H1 (cell line): ENCODE measurements around the gene CUEDC2. TPM values are rescaled to one million over a fixed set of nuclear protein-coding genes. Genes with fewer than 3 reads are reported as not detected.

Experiments used
- CTCF ChIA-PET: fragments of 300-600 bp; sonication (Branson Sonifier 250); formaldehyde crosslinking; loops from one replicate; lab custom pipeline; 2021; ENCODE audit not compliant: partially characterized antibody; lab: Charles Lee
- POLR2A ChIA-PET: fragments of 300-600 bp; sonication (Branson Sonifier 250); formaldehyde crosslinking; loops from one replicate; lab custom pipeline; 2021; ENCODE audit warnings: inconsistent platforms; ENCODE audit not compliant: partially characterized antibody; lab: Charles Lee
- DNase-seq, 2 experiments: peaks; one replicate each; pipeline versions ENCODE4 v3.0.0 to v3.0.0-alpha.2; 2010 to 2022; ENCODE audit warnings: low spot score in 2 of 2, low read depth in 1 of 2, mixed read lengths in 1 of 2
- FAIRE-seq: peaks from 2 replicates; lab custom pipeline; 2011; peaks lifted over from hg19 to GRCh38; lab: Jason Lieb, UNC
- H2AFZ ChIP-seq: 2 replicates; pipeline ENCODE4 v1.8.1; 2012; ENCODE audit warnings: low read length, inconsistent platforms
- H2AK5ac ChIP-seq: 2 replicates; pipeline ENCODE4 v1.6.1; 2013; ENCODE audit warnings: low read depth, low read length
- H2BK120ac ChIP-seq: replicated peaks from 2 replicates; pipeline ENCODE3; 2013; ENCODE audit warnings: low read depth, low read length, inconsistent platforms
- H2BK12ac ChIP-seq: 2 replicates; pipeline ENCODE4 v1.6.1; 2013; ENCODE audit warnings: low read depth, low read length
- H2BK15ac ChIP-seq: 2 replicates; pipeline ENCODE4 v1.6.1; 2013; ENCODE audit warnings: low read length
- H2BK20ac ChIP-seq: 2 replicates; pipeline ENCODE4 v1.6.1; 2013; ENCODE audit warnings: low read length
- H2BK5ac ChIP-seq: 2 replicates; pipeline ENCODE4 v1.6.1; 2013; ENCODE audit warnings: low read depth, low read length
- H3K14ac ChIP-seq: 2 replicates; pipeline ENCODE4 v1.6.1; 2013; ENCODE audit warnings: inconsistent platforms; ENCODE audit not compliant: insufficient read length
- H3K18ac ChIP-seq: 2 replicates; pipeline ENCODE4 v1.6.1; 2013; ENCODE audit warnings: low read length; ENCODE audit errors: extremely low read depth
- H3K23ac ChIP-seq: 2 replicates; pipeline ENCODE4 v1.6.1; 2013; ENCODE audit warnings: inconsistent platforms; ENCODE audit not compliant: insufficient read length
- H3K23me2 ChIP-seq: 2 replicates; pipeline ENCODE4 v1.6.1; 2013; ENCODE audit warnings: low read depth, low read length
- H3K27ac ChIP-seq: 2 replicates; pipeline ENCODE4 v1.6.1; 2011; ENCODE audit warnings: low read depth, low read length, inconsistent platforms
- H3K27me3 ChIP-seq, 4 experiments: replicated peaks in 1 of 4; 1 replicate in 1 of 4; 2 replicates in 3 of 4; pipeline versions ENCODE4 v1.6.1 to v1.8.1; 2011 to 2013; ENCODE audit warnings: low read length in 3 of 4, mild to moderate bottlenecking in 3 of 4, inconsistent platforms in 2 of 4, mixed read lengths in 2 of 4, moderate library complexity in 1 of 4; ENCODE audit not compliant: control insufficient read depth in 3 of 4, insufficient read depth in 3 of 4; ENCODE audit errors: extremely low read depth in 1 of 4
- H3K36me3 ChIP-seq, 4 experiments: 2 replicates each; pipeline versions ENCODE4 v1.6.1 to v1.8.1; 2011 to 2013; ENCODE audit warnings: mild to moderate bottlenecking in 4 of 4, low read length in 3 of 4, moderate library complexity in 2 of 4, control low read depth in 1 of 4, inconsistent platforms in 1 of 4; ENCODE audit not compliant: insufficient read depth in 4 of 4, control insufficient read depth in 2 of 4
- H3K4ac ChIP-seq: replicated peaks from 2 replicates; pipeline ENCODE3; 2013; ENCODE audit warnings: low read length, low read depth, mixed read lengths, inconsistent platforms; ENCODE audit not compliant: insufficient read length
- H3K4me1 ChIP-seq, 4 experiments: replicated peaks in 1 of 4; 1 replicate in 1 of 4; 2 replicates in 3 of 4; pipeline versions ENCODE4 v1.6.1 to v1.8.1; 2011 to 2013; ENCODE audit warnings: low read length in 3 of 4, inconsistent platforms in 2 of 4, mixed read lengths in 1 of 4; ENCODE audit not compliant: insufficient read depth in 4 of 4, control insufficient read depth in 3 of 4
- H3K4me2 ChIP-seq, 2 experiments: 2 replicates each; pipeline versions ENCODE4 v1.6.1 to v1.8.1; 2011 to 2013; ENCODE audit warnings: low read depth in 2 of 2, low read length in 2 of 2, control low read depth in 1 of 2, inconsistent platforms in 1 of 2, mild to moderate bottlenecking in 1 of 2; ENCODE audit not compliant: insufficient read depth in 1 of 2
- H3K4me3 ChIP-seq, 4 experiments: fragments of 200-600, 300-600 bp in 1 of 4; sonication (generic), shearing (Covaris generic), sonication (Bioruptor Twin) in 1 of 4; 2 replicates each; pipeline versions ENCODE4 v1.5.1 to v1.8.1; 2011 to 2016; ENCODE audit warnings: low read length in 4 of 4, low read depth in 3 of 4, control low read depth in 2 of 4, inconsistent platforms in 2 of 4, mild to moderate bottlenecking in 2 of 4, mixed read lengths in 1 of 4, moderate library complexity in 1 of 4; ENCODE audit not compliant: insufficient read depth in 2 of 4; ENCODE audit errors: extremely low read depth in 1 of 4
- H3K56ac ChIP-seq: replicated peaks from 2 replicates; pipeline ENCODE3; 2013; ENCODE audit warnings: low read depth, mild to moderate bottlenecking, mixed read lengths, low read length, inconsistent platforms; ENCODE audit not compliant: insufficient read length
- H3K79me1 ChIP-seq: 2 replicates; pipeline ENCODE4 v1.6.1; 2013; ENCODE audit warnings: low read depth, low read length, control low read depth
- H3K79me2 ChIP-seq, 2 experiments: 2 replicates each; pipeline versions ENCODE4 v1.6.1 to v1.8.1; 2012 to 2013; ENCODE audit warnings: low read length in 2 of 2, mild to moderate bottlenecking in 2 of 2, inconsistent platforms in 1 of 2; ENCODE audit not compliant: insufficient read depth in 2 of 2, control insufficient read depth in 1 of 2
- H3K9ac ChIP-seq, 4 experiments: replicated peaks in 1 of 4; 1 replicate in 1 of 4; 2 replicates in 3 of 4; pipeline versions ENCODE4 v1.6.1 to v1.8.1; 2011 to 2013; ENCODE audit warnings: low read depth in 3 of 4, low read length in 3 of 4, control low read depth in 2 of 4, mild to moderate bottlenecking in 2 of 4, moderate library complexity in 2 of 4, inconsistent platforms in 1 of 4; ENCODE audit errors: extremely low read depth in 1 of 4
- H3K9me3 ChIP-seq, 2 experiments: 2 replicates each; pipeline versions ENCODE4 v1.6.1 to v1.8.1; 2012 to 2013; ENCODE audit warnings: mild to moderate bottlenecking in 2 of 2, moderate library complexity in 2 of 2, control low read depth in 1 of 2, inconsistent platforms in 1 of 2, low read depth in 1 of 2, low read length in 1 of 2, mixed read lengths in 1 of 2; ENCODE audit not compliant: insufficient read depth in 2 of 2
- H4K20me1 ChIP-seq, 2 experiments: replicated peaks in 1 of 2; 2 replicates each; pipeline versions ENCODE3 to v1.8.1; 2011 to 2013; ENCODE audit warnings: inconsistent platforms in 2 of 2, low read length in 2 of 2, mild to moderate bottlenecking in 1 of 2; ENCODE audit not compliant: insufficient read depth in 2 of 2, control insufficient read depth in 1 of 2
- H4K5ac ChIP-seq: 2 replicates; pipeline ENCODE4 v1.6.1; 2013; ENCODE audit warnings: low read length, low read depth, mixed read lengths, inconsistent platforms; ENCODE audit not compliant: insufficient read length
- H4K8ac ChIP-seq: 2 replicates; pipeline ENCODE4 v1.8.0; 2013; ENCODE audit warnings: mild to moderate bottlenecking, moderate library complexity, low read length, inconsistent platforms; ENCODE audit not compliant: insufficient read depth; ENCODE audit errors: extremely low read depth
- H4K91ac ChIP-seq: replicated peaks from 2 replicates; pipeline ENCODE3; 2013; ENCODE audit warnings: low read length, mixed read lengths, inconsistent platforms; ENCODE audit not compliant: insufficient read length
- CTCF ChIP-seq, 3 experiments: IDR thresholded peaks; 1 replicate in 2 of 3; 2 replicates in 1 of 3; pipeline versions ENCODE4 v1.5.1 to v1.6.1; 2011; ENCODE audit warnings: low read length in 3 of 3, mild to moderate bottlenecking in 3 of 3, inconsistent platforms in 2 of 3, low read depth in 1 of 3, moderate library complexity in 1 of 3; ENCODE audit not compliant: insufficient read depth in 1 of 3; ENCODE audit errors: control extremely low read depth in 1 of 3
- GABPA ChIP-seq: IDR thresholded peaks from 2 replicates; pipeline ENCODE4 v1.6.1; 2011; ENCODE audit warnings: mild to moderate bottlenecking, low read length, moderate library complexity, borderline replicate concordance; ENCODE audit not compliant: insufficient read depth
- JUN ChIP-seq: IDR thresholded peaks from 2 replicates; pipeline ENCODE4 v1.6.1; 2011; ENCODE audit warnings: low read depth, mild to moderate bottlenecking, improper control_type of control experiment, low read length
- SP4 ChIP-seq: IDR thresholded peaks from 2 replicates; pipeline ENCODE4 v1.6.1; 2012; ENCODE audit warnings: low read length, inconsistent platforms
- TAF1 ChIP-seq: IDR thresholded peaks from 2 replicates; pipeline ENCODE4 v1.6.1; 2011; ENCODE audit warnings: mild to moderate bottlenecking, low read depth, low read length
- ZNF274 ChIP-seq: IDR thresholded peaks from 2 replicates; pipeline ENCODE4 v1.7.0; 2012; ENCODE audit warnings: low read length, borderline replicate concordance; ENCODE audit errors: extremely low read depth
- WGBS, 2 experiments: shearing (Covaris generic) in 1 of 2; methylation state at CpG; one replicate each; pipeline versions ENCODE4 v1.1.6 to v1.1.7; 2013 to 2015; ENCODE audit warnings: low lambda C conversion rate in 2 of 2, mixed read lengths in 2 of 2, inconsistent platforms in 1 of 2, low coverage in 1 of 2, missing lambda C conversion rate in 1 of 2; ENCODE audit not compliant: insufficient replicate concordance in 2 of 2, insufficient coverage in 1 of 2, insufficient read length in 1 of 2; ENCODE audit errors: extremely low coverage in 1 of 2, missing lambda C conversion rate in 1 of 2; 5-methylcytosine and 5-hydroxymethylcytosine counted together
- polyA plus RNA-seq, 7 experiments: library from polyadenylated mRNA; depleted of rRNA in 3 of 7; stranded (reverse) in 5 of 7; unstranded in 2 of 7; fragments of >200 nt in 5 of 7; fragments of 200-250 nt in 2 of 7; gene quantifications; 1 replicate in 5 of 7; 2 replicates in 1 of 7; 4 replicates in 1 of 7; pipeline versions ENCODE4 v1.2.1 to v1.2.3, GENCODE V29; 2011 to 2013; ENCODE audit warnings: missing spikeins in 2 of 7, mixed read lengths in 2 of 7
- total RNA-seq: library from RNA; stranded (reverse); fragmentation: NEBNext Ultra II Directional; extraction: Animal tissue kit (Norgen Biotek cat#: 25700); gene quantifications from 2 replicates; pipeline ENCODE4 v1.2.1, GENCODE V29; 2021
- TF ChIP-seq, protein P1 (sequence below): IDR thresholded peaks from 2 replicates; pipeline ENCODE4 v1.6.1; 2012; ENCODE audit warnings: inconsistent platforms

CUEDC2 gene
- total and polyA plus RNA-seq, 2 of the 8 experiments (the other 6 are each of a cell fraction or from before 2014, with no cell fraction given), result 41.7 to 55.2 TPM

GRCh38 chr10:102408728-102409603 is 23.4 kb downstream of the CUEDC2 start:
- no peak overlapping the region; the same call in 1 of the 2 replicates for H3K18ac ChIP-seq
- ChIA-PET CTCF (interaction anchor here (1.0 to 10.1 kb wide), 8 partner anchors 9 to 94 kb away, joined by 3 to 205 read pairs (median 5); partner anchors contain the start of genes CUEDC2, NFKB2 and PSD), POLR2A (interaction anchor here (1.2 to 4.9 kb wide), 7 partner anchors 8 to 42 kb away, joined by 4 to 51 read pairs (median 9); partner anchors contain the start of genes C10orf95, CUEDC2, FBXL15 and NFKB2)
- H2AFZ ChIP-seq, result no peak overlapping the region
- no peak overlapping the region for H4K91ac ChIP-seq
- H2BK20ac ChIP-seq, result no peak overlapping the region
- no peaks in the 10 kb centered on the region for H3K36me3 ChIP-seq
- no peak overlapping the region for H3K14ac ChIP-seq
- peak overlapping the region; percentile 88 for H3K4me2 ChIP-seq
- WGBS, 2 experiments, result 2% methylated on average over 53 of the region's 103 CpGs; no CpG with 5 or more reads in 1 of the 2 experiments
- no peak overlapping the region for H3K23ac ChIP-seq
- H2BK120ac ChIP-seq, result no peak overlapping the region
- FAIRE-seq (no peak), DNase-seq (peak in 1 of 2 experiments; percentile 67)
- H3K9me3 ChIP-seq, result no peaks in the 10 kb centered on the region
- no peak overlapping the region for H3K9ac ChIP-seq
- H3K23me2 ChIP-seq, result peaks cover 26% of the 10 kb centered on the region
- H3K79me2 ChIP-seq, result no peaks in the 10 kb centered on the region
- H3K4me1 ChIP-seq, result peaks cover 9 to 31% (median 22%) of the 10 kb centered on the region in 4 experiments
- no peak overlapping the region for H4K5ac ChIP-seq
- H3K79me1 ChIP-seq, result no peaks in the 10 kb centered on the region
- no peak overlapping the region for H3K4ac ChIP-seq
- H3K4me3 ChIP-seq, result peak overlapping the region; percentile 55 to 70 (median 57)
- H4K8ac ChIP-seq, result peak overlapping the region; percentile 29
- no peak overlapping the region for H2BK5ac ChIP-seq
- peak overlapping the region; percentile 12; the same call in 1 of the 2 replicates for H2BK12ac ChIP-seq
- H2AK5ac ChIP-seq, result no peak overlapping the region
- peaks cover 17 to 52% (median 50%) of the 10 kb centered on the region in 4 experiments for H3K27me3 ChIP-seq
- no peak overlapping the region for H3K56ac ChIP-seq
- no peak overlapping the region for H3K27ac ChIP-seq
- H2BK15ac ChIP-seq, result no peak overlapping the region
- H4K20me1 ChIP-seq, result peaks cover 0 to 8% of the 10 kb centered on the region in 2 experiments
- TF ChIP-seq SP4 (no peak), CTCF (IDR thresholded peaks at IDR 0.05; ENCODE audit: control extremely low read depth in 1 of 3, insufficient read depth in 1 of 3, low read depth in 1 of 3, low read length in 3 of 3) (peak in 1 of 3 experiments; percentile 6; a peak in 1 of 4 replicates), ZNF274 (no peak), JUN (no peak), TAF1 (0 out of 2 replicates have a peak, but pooled peaks have one; percentile 21), GABPA (peak; percentile 20; the same call in 1 of the 2 replicates)
- TF ChIP-seq, protein P1, sequence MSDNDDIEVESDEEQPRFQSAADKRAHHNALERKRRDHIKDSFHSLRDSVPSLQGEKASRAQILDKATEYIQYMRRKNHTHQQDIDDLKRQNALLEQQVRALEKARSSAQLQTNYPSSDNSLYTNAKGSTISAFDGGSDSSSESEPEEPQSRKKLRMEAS, result peak; percentile 31
